ENCODE data around the gene FAM234B. TPM values are rescaled to one million over a fixed set of nuclear protein-coding genes. Genes with fewer than 3 reads are reported as not detected.

Gene FAM234B
- polyA plus RNA-seq, 2 donors, result 0.84 to 1.1 TPM

Other genes starting within 250 kb of the FAM234B start
- gene DDX47, start 231.0 kb upstream of the FAM234B start, polyA plus RNA-seq, result 10 to 100 TPM; 17.7 to 33.4 TPM
- 10 to 100 TPM; 15.0 to 15.4 TPM for gene GPRC5A, start 152.8 kb upstream of the FAM234B start, polyA plus RNA-seq
- gene GPRC5D, start 92.2 kb upstream of the FAM234B start, polyA plus RNA-seq, result under 1 TPM; 0.31 to 0.69 TPM
- 10 to 100 TPM; 28.6 to 39.1 TPM for gene HEBP1, start 44.1 kb upstream of the FAM234B start, polyA plus RNA-seq
- gene GSG1, start 59.3 kb downstream of the FAM234B start, polyA plus RNA-seq, result under 1 TPM in 1 of 2 donors, not detected in 1; 0.04 TPM
- 1,000 to 10,000 TPM; 1,597 to 1,599 TPM for gene EMP1, start 152.3 kb downstream of the FAM234B start, polyA plus RNA-seq

Data from esophagus (tissue), 2 donors.